Astrocyte of the cerebellum (primary cell): ENCODE results near the gene KATNIP.
"Not testable (repeated sequence)": the region's sequence is repeated elsewhere in the genome, so short reads cannot be mapped to it uniquely, and the experiment has no call there.

Source experiments
- DNase-seq: peaks from one replicate; pipeline ENCODE4 v3.0.0-alpha.2; 2011; ENCODE audit warnings: low read depth
- H3K4me3 ChIP-seq: 2 replicates; pipeline ENCODE4 v1.5.1; 2011; ENCODE audit warnings: mild to moderate bottlenecking, low read depth, low read length, moderate library complexity
- in situ Hi-C: cut with HindIII; loops from 2 replicates; pipeline ENCODE4 v1.10.0; 2017; ENCODE audit warnings: low sequenced_read_pairs
- TF ChIP-seq, protein P1 (sequence below): IDR thresholded peaks from 2 replicates; pipeline ENCODE4 v1.5.1; 2012; ENCODE audit warnings: low read length, low read depth, moderate library complexity, mild to moderate bottlenecking; ENCODE audit errors: missing control alignments

KATNIP gene

GRCh38 chr16:27558434-27558833, 8.5 kb downstream of the KATNIP start:
- TF ChIP-seq, protein P1, sequence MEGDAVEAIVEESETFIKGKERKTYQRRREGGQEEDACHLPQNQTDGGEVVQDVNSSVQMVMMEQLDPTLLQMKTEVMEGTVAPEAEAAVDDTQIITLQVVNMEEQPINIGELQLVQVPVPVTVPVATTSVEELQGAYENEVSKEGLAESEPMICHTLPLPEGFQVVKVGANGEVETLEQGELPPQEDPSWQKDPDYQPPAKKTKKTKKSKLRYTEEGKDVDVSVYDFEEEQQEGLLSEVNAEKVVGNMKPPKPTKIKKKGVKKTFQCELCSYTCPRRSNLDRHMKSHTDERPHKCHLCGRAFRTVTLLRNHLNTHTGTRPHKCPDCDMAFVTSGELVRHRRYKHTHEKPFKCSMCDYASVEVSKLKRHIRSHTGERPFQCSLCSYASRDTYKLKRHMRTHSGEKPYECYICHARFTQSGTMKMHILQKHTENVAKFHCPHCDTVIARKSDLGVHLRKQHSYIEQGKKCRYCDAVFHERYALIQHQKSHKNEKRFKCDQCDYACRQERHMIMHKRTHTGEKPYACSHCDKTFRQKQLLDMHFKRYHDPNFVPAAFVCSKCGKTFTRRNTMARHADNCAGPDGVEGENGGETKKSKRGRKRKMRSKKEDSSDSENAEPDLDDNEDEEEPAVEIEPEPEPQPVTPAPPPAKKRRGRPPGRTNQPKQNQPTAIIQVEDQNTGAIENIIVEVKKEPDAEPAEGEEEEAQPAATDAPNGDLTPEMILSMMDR, result no peak
- no peak for DNase-seq
- in situ Hi-C loops, result no loop called here
- H3K4me3 ChIP-seq, result no peak overlapping the region

DNA sequence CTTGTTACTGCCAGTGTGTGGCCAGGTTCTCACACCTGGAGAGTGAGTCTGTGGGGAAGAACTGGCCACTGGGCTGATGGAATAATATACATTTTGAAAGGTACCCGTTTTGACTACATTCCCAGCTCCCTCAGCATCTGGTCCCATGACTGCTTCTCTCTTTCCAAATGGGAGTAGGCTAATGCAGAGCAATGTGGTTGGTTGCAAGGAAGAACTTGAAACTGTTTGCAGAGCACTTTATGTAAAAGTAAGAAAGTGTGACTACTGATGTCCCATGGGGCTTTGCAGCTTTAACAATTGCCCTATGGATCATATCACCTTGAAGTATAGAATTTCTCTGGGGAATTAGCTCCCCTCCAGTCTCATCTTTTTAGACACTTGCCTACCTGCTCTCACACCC, 9.0 kb downstream of the KATNIP start:
- in situ Hi-C loops, result no loop called here
- DNase-seq, result no peak
- TF ChIP-seq, protein P1, result no peak
- H3K4me3 ChIP-seq, result no peak overlapping the region

DNA sequence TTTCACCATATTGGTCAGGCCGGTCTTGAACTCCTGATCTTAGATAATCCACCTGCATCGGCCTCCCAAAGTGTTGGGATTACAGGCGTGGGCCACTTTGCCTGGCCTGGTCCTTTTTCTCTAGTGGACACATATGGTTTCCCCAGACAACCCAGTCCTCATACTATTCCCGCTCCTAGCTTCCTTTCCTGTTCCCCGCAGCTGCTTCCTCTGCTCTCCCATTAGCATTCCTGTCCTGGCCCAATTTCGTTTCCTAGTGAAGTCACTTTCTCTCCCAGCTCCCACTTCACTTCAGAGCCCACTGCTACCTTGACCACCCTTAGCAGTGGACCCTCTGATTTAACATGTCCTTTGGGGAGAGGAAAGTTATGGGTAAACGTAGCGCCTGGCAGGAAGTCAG, 11.3 kb downstream of the KATNIP start:
- TF ChIP-seq, protein P1, result no peak
- DNase-seq, result no peak
- no peak overlapping the region for H3K4me3 ChIP-seq
- in situ Hi-C loops, result no loop called here

DNA sequence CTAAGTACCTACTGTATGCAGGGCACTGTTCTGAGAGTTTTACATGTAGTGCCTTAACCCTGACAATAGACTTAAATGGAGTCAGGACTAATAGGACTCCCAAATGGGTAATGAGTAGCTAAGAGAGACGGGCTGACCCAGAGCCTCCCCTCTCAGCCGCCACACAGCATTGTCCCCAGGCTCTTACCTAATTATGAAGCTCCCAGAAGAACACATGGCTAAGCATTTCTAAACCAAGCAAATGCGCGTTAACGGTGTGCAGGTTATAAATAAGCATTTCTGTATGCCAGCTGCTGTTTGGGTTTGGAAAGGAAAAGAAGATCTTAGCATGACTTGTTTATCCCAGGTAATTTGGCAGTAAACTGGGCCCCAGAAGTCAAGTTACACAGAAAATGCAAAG, 14.3 kb downstream of the KATNIP start:
- in situ Hi-C loops, result no loop called here
- no peak overlapping the region for H3K4me3 ChIP-seq
- TF ChIP-seq, protein P1, result no peak
- no peak for DNase-seq

DNA sequence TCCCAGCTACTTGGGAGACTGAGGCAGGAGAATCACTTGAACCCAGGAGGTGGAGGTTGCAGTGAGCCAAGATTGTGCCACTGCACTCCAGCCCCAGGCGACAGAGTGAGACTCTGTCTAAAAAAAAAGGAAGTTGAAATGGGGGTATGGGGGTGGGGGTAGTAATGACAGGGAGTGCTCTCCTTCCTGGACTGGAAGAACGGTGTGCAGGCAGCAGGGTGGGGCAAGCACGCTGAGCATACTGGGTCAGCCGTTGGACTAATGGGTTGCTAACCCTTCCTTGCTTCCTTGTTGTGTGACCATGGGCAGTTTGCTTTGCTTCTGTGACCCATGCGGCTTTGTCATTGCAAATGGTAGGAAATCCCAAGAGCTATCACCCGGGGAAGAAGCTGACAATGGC, 16.5 kb downstream of the KATNIP start:
- no peak for DNase-seq
- TF ChIP-seq, protein P1, result no peak
- no peak overlapping the region for H3K4me3 ChIP-seq
- in situ Hi-C loops, result no loop called here

DNA sequence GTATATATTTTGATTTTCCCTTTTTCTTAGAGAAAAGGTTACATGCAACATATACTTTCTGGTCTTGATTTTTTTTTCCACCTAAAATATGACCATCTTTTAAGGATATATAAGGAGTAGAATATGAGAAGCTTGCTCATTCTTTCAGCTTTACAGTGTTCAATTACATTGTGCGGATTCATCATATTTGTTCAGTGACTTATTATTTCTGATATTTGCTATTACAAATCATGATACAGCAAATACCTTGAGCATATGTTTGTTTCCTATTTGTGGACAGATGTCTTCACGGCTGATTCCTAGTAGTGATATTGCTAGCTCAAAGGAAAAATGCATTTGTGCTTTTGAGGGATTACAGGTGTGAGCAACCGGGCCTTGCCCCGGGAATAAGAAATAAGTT, 18.1 kb downstream of the KATNIP start:
- TF ChIP-seq, protein P1, result no peak
- in situ Hi-C loops, result no loop called here
- DNase-seq, result no peak
- no peak overlapping the region for H3K4me3 ChIP-seq

GRCh38 chr16:27570986-27571385, 21.0 kb downstream of the KATNIP start:
- H3K4me3 ChIP-seq, in situ Hi-C loops, DNase-seq: not testable (repeated sequence)
